Measurements from ENCODE around the gene MRPS12.
A peak's percentile ranks its signal among the peaks of the same experiment; 100 is the strongest.

MRPS12 gene

GRCh38 chr19:38975214-38975860 is 44.6 kb downstream of the MRPS12 start, which contains the start of gene FBXO17:
TSS of gene FBXO17 (minus strand) at chr19:38975742. CDS start at chr19:38950319, 25,423 bp downstream.
- DNase-seq: peak in 36 of 56 donors; percentile 4 to 58 (median 28)

- DNase-seq: peak in 13 of 56 donors; percentile 6 to 58 (median 34)
Observed at GRCh38 chr19:38975861-38976271, 45.1 kb downstream of the MRPS12 start.

DNA sequence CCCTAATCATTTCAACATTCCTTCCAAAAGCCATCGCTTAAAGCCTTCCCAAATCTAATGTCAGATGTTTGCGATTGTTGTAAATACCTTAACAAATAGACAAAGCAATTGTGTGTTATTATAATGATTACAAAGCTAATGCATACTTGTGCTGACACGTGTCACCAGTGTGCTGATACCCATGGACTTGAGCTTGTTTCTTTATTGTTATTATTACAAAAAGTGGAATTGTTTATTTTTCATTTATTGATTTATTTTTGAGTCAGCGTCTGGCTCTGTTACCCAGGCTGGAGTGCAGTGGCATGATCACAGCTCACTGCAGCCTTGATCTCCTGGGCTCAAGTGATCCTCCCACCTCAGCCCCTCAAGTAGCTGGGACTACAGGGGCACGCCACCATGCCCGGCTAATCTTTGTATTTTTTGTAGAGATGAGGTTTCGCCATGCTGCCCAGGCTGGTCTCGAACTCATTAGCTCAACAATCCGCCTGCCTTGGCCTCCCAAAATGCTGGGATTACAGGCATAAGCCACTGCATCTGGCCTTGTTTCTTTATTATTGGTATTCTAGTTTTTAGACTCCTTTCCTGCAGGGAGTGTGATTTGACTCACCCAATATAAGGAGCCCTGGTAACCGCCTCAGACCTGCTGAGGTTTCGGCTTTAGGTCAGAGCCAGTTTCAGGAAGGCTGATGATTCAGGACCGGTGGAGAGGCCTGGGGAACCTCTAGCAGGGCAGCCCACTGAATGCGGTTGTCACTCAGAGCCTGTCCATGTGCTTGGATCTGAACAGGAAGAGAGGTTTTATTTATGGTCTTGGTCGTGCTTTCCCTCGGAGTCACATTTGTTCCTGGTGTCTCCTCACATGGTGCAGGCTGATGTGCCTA is 46.9 kb downstream of the MRPS12 start:
- no peak for DNase-seq

DNA sequence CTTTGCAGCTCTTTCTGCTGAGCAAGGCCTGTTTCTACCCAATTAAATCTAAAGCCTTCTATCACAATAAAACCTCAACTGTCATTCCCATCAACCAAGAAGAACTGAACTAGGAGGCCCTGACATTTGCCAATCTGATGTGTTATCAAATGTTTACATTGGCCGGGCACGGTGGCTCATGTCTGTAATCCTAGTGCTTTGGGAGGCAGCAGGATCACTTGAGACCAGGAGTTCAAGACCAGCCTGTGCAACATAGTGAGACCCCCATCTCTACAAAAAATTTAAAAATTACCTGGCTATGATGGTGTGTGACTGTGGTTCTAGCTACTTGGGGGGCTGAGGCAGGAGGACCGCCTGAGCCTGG is 47.6 kb downstream of the MRPS12 start:
- no peak for DNase-seq

- no peak for DNase-seq
Observed at GRCh38 chr19:38979812-38980211, 49.1 kb downstream of the MRPS12 start.

DNA sequence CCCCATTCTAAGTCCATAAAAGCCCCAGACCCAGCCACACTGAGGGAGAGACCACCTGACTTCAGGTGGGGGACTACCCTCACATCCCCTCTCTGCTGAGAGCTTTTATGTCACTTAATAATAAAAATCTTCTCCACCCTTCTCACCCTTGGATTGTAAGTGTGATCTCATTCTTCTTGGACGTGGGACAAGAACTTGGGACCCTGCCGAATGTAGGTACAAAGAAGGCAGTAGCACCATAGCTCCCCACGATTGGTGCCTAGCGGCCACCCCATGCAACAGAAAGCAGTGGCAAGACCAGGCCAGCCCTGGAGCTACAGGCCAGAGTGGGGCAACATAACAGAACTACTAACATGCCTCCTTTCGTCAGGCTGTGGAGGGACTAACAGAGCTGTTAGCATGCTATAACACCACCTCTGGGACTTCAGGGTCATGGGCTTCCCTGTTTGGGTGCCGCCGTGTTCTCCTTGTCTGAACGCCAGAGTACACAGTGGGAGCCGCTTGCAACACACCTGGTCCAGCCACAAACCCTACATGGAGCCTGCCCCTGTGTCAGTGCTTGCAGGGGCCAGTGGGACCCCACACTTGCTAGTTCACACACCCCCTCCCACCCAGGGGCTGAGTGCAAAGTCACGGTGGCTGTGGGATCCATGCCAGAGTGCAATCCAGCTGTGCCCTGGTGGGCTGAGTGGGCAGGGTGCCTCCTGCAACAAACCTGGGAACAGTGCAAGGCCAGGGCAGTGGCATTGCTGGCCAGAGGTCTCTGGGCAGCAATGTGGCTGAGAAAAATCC is 50.0 kb downstream of the MRPS12 start:
- no peak for DNase-seq

Measured in nucleus accumbens (tissue), 56 donors.